Measurements from ENCODE around the gene SMIM17.

The SMIM17 gene

GRCh38 chr19:56617531-56617930, 25.4 kb upstream of the SMIM17 start:
- DNase-seq (ENCODE audit: low spot score): no peak
- TF ChIP-seq CTCF (IDR thresholded peaks at IDR 0.05; ENCODE audit: extremely low read depth, insufficient read depth, missing control alignments): no peak
- in situ Hi-C loops (cut with MboI; ENCODE audit: low pct_unique_long_range_greater_than_20kb, low sequenced_read_pairs, unreplicated experiment): no loop called here

- in situ Hi-C loops (cut with MboI; ENCODE audit: low pct_unique_long_range_greater_than_20kb, low sequenced_read_pairs, unreplicated experiment): no loop called here
- DNase-seq (ENCODE audit: low spot score): no peak
- no peak for TF ChIP-seq CTCF (IDR thresholded peaks at IDR 0.05; ENCODE audit: extremely low read depth, insufficient read depth, missing control alignments)
Measured at GRCh38 chr19:56619121-56619520, 23.8 kb upstream of the SMIM17 start.

GRCh38 chr19:56622374-56622773, 20.6 kb upstream of the SMIM17 start:
- TF ChIP-seq CTCF (IDR thresholded peaks at IDR 0.05; ENCODE audit: extremely low read depth, insufficient read depth, missing control alignments): no peak
- DNase-seq (ENCODE audit: low spot score): no peak
- in situ Hi-C loops (cut with MboI; ENCODE audit: low pct_unique_long_range_greater_than_20kb, low sequenced_read_pairs, unreplicated experiment): no loop called here

GRCh38 chr19:56623006-56623405, 20.0 kb upstream of the SMIM17 start:
- DNase-seq (ENCODE audit: low spot score): no peak
- in situ Hi-C loops (cut with MboI; ENCODE audit: low pct_unique_long_range_greater_than_20kb, low sequenced_read_pairs, unreplicated experiment): no loop called here
- TF ChIP-seq CTCF (IDR thresholded peaks at IDR 0.05; ENCODE audit: extremely low read depth, insufficient read depth, missing control alignments): no peak

- no peak for DNase-seq (ENCODE audit: low spot score)
- in situ Hi-C loops (cut with MboI; ENCODE audit: low pct_unique_long_range_greater_than_20kb, low sequenced_read_pairs, unreplicated experiment): no loop called here
- TF ChIP-seq CTCF (IDR thresholded peaks at IDR 0.05; ENCODE audit: extremely low read depth, insufficient read depth, missing control alignments): no peak
Measured at GRCh38 chr19:56625708-56626107, 17.3 kb upstream of the SMIM17 start.

GRCh38 chr19:56633021-56633420, 9.9 kb upstream of the SMIM17 start:
- TF ChIP-seq CTCF (IDR thresholded peaks at IDR 0.05; ENCODE audit: extremely low read depth, insufficient read depth, missing control alignments): no peak
- DNase-seq (ENCODE audit: low spot score): no peak
- in situ Hi-C loops (cut with MboI; ENCODE audit: low pct_unique_long_range_greater_than_20kb, low sequenced_read_pairs, unreplicated experiment): no loop called here

- DNase-seq (ENCODE audit: low spot score): peak; percentile 62
- no peak for TF ChIP-seq CTCF (IDR thresholded peaks at IDR 0.05; ENCODE audit: extremely low read depth, insufficient read depth, missing control alignments)
- in situ Hi-C loops (cut with MboI; ENCODE audit: low pct_unique_long_range_greater_than_20kb, low sequenced_read_pairs, unreplicated experiment): no loop called here
Measured at GRCh38 chr19:56637976-56638555, 4.9 kb upstream of the SMIM17 start.

All from GM13977 (cell line).